ENCODE measurements around the gene LRP6. TPM values are rescaled to one million over a fixed set of nuclear protein-coding genes. Genes with fewer than 3 reads are reported as not detected.

Gene LRP6
- total RNA-seq, 1 experiment from 2014 or later = 72.8 TPM

DNA sequence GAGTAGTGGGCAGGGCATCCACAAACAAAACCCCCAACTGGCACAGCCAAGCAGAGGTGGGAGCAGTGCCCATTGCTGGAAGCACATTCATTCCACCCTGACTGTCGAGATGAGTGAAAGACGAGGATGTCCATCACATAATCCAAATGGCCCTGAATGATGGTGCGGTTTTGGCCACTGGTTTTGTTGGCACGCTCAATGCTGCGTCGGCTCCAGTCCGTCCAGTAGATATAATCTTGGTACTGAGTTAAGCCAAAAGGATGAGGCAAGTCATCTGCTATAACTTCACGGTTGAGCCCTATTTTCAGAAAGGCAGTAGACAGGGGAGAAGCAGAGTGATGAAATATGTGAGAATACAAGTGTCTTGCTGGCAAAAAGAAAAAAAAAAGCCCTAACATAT is 108.0 kb downstream of the LRP6 start:
- TF ChIP-seq TEAD4 (CRISPR knock-in tag; IDR thresholded peaks at IDR 0.05) = no peak
- no peak for DNase-seq (ENCODE audit: low spot score)
- Mint-ChIP-seq H3K27me3 (ENCODE audit: low read depth) (no peaks in the 10 kb centered on the region), H3K4me1 (no peaks in the 10 kb centered on the region), H3K36me3 (peaks cover 38% of the 10 kb centered on the region), H3K9me3 (no peaks in the 10 kb centered on the region), H3K4me3 (no peak overlapping the region), H3K27ac (no peak overlapping the region)
- no peak for ATAC-seq
- ChIA-PET POLR2A (no interaction called here), CTCF (no interaction called here)

DNA sequence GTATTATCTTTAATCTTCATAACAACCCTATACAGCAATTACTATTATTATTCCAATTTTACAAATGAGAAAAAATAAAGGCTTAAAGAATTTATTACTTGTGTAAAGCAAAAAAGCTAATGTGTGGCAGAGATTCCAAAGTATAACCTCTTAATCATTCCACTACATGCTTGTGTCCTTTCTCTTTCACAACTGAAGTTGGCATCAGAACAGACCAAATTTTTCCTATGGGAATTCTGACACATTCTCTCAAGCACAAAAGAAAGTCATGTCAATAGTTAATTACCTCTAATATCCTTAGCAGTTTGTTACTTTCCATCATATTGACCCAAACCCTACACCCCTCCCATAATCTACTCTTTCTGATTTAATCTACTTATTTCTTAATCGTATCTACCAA is 109.4 kb downstream of the LRP6 start:
- POLR2A ChIA-PET = no interaction called here
- H3K4me1 Mint-ChIP-seq = no peaks in the 10 kb centered on the region
- no peaks in the 10 kb centered on the region for H3K27me3 Mint-ChIP-seq (ENCODE audit: low read depth)
- CTCF ChIA-PET = no interaction called here
- DNase-seq (ENCODE audit: low spot score) = no peak
- no peak for TF ChIP-seq ETV6 (CRISPR knock-in tag; IDR thresholded peaks at IDR 0.05)
- TF ChIP-seq, protein P1, sequence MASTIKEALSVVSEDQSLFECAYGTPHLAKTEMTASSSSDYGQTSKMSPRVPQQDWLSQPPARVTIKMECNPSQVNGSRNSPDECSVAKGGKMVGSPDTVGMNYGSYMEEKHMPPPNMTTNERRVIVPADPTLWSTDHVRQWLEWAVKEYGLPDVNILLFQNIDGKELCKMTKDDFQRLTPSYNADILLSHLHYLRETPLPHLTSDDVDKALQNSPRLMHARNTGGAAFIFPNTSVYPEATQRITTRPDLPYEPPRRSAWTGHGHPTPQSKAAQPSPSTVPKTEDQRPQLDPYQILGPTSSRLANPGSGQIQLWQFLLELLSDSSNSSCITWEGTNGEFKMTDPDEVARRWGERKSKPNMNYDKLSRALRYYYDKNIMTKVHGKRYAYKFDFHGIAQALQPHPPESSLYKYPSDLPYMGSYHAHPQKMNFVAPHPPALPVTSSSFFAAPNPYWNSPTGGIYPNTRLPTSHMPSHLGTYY (CRISPR knock-in tag; IDR thresholded peaks at IDR 0.05) = no peak
- TF ChIP-seq EMX1 (CRISPR knock-in tag; IDR thresholded peaks at IDR 0.05) = no peak
- TF ChIP-seq, protein P2, sequence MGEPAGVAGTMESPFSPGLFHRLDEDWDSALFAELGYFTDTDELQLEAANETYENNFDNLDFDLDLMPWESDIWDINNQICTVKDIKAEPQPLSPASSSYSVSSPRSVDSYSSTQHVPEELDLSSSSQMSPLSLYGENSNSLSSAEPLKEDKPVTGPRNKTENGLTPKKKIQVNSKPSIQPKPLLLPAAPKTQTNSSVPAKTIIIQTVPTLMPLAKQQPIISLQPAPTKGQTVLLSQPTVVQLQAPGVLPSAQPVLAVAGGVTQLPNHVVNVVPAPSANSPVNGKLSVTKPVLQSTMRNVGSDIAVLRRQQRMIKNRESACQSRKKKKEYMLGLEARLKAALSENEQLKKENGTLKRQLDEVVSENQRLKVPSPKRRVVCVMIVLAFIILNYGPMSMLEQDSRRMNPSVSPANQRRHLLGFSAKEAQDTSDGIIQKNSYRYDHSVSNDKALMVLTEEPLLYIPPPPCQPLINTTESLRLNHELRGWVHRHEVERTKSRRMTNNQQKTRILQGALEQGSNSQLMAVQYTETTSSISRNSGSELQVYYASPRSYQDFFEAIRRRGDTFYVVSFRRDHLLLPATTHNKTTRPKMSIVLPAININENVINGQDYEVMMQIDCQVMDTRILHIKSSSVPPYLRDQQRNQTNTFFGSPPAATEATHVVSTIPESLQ (CRISPR knock-in tag; IDR thresholded peaks at IDR 0.05) = no peak
- TF ChIP-seq SOX15 (CRISPR knock-in tag; IDR thresholded peaks at IDR 0.05) = no peak
- TF ChIP-seq, protein P3, sequence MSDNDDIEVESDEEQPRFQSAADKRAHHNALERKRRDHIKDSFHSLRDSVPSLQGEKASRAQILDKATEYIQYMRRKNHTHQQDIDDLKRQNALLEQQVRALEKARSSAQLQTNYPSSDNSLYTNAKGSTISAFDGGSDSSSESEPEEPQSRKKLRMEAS (CRISPR knock-in tag; IDR thresholded peaks at IDR 0.05) = no peak
- no peak for TF ChIP-seq ZNF671 (CRISPR knock-in tag; IDR thresholded peaks at IDR 0.05)
- no peak for TF ChIP-seq NR3C1 (CRISPR knock-in tag; conservative IDR thresholded peaks at IDR 0.05; ENCODE audit: low read depth)
- TF ChIP-seq, protein P4, sequence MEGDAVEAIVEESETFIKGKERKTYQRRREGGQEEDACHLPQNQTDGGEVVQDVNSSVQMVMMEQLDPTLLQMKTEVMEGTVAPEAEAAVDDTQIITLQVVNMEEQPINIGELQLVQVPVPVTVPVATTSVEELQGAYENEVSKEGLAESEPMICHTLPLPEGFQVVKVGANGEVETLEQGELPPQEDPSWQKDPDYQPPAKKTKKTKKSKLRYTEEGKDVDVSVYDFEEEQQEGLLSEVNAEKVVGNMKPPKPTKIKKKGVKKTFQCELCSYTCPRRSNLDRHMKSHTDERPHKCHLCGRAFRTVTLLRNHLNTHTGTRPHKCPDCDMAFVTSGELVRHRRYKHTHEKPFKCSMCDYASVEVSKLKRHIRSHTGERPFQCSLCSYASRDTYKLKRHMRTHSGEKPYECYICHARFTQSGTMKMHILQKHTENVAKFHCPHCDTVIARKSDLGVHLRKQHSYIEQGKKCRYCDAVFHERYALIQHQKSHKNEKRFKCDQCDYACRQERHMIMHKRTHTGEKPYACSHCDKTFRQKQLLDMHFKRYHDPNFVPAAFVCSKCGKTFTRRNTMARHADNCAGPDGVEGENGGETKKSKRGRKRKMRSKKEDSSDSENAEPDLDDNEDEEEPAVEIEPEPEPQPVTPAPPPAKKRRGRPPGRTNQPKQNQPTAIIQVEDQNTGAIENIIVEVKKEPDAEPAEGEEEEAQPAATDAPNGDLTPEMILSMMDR (IDR thresholded peaks at IDR 0.05) = no peak
- TF ChIP-seq, protein P5, sequence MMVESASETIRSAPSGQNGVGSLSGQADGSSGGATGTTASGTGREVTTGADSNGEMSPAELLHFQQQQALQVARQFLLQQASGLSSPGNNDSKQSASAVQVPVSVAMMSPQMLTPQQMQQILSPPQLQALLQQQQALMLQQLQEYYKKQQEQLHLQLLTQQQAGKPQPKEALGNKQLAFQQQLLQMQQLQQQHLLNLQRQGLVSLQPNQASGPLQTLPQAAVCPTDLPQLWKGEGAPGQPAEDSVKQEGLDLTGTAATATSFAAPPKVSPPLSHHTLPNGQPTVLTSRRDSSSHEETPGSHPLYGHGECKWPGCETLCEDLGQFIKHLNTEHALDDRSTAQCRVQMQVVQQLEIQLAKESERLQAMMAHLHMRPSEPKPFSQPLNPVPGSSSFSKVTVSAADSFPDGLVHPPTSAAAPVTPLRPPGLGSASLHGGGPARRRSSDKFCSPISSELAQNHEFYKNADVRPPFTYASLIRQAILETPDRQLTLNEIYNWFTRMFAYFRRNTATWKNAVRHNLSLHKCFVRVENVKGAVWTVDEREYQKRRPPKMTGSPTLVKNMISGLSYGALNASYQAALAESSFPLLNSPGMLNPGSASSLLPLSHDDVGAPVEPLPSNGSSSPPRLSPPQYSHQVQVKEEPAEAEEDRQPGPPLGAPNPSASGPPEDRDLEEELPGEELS (CRISPR knock-in tag; IDR thresholded peaks at IDR 0.05) = no peak
- TF ChIP-seq, protein P6, sequence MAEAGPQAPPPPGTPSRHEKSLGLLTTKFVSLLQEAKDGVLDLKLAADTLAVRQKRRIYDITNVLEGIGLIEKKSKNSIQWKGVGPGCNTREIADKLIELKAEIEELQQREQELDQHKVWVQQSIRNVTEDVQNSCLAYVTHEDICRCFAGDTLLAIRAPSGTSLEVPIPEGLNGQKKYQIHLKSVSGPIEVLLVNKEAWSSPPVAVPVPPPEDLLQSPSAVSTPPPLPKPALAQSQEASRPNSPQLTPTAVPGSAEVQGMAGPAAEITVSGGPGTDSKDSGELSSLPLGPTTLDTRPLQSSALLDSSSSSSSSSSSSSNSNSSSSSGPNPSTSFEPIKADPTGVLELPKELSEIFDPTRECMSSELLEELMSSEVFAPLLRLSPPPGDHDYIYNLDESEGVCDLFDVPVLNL (CRISPR knock-in tag; IDR thresholded peaks at IDR 0.05; ENCODE audit: borderline replicate concordance, low read depth) = no peak
- TF ChIP-seq, protein P7, sequence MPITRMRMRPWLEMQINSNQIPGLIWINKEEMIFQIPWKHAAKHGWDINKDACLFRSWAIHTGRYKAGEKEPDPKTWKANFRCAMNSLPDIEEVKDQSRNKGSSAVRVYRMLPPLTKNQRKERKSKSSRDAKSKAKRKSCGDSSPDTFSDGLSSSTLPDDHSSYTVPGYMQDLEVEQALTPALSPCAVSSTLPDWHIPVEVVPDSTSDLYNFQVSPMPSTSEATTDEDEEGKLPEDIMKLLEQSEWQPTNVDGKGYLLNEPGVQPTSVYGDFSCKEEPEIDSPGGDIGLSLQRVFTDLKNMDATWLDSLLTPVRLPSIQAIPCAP (CRISPR knock-in tag; IDR thresholded peaks at IDR 0.05) = no peak
- TF ChIP-seq GTF2I (CRISPR knock-in tag; conservative IDR thresholded peaks at IDR 0.05) = no peak
- no peak for TF ChIP-seq FOXJ3 (CRISPR knock-in tag; IDR thresholded peaks at IDR 0.05; ENCODE audit: borderline replicate concordance)
- peaks cover 35% of the 10 kb centered on the region for H3K36me3 Mint-ChIP-seq
- no peak overlapping the region for H3K4me3 Mint-ChIP-seq
- no peak overlapping the region for H3K27ac Mint-ChIP-seq
- no peaks in the 10 kb centered on the region for H3K9me3 Mint-ChIP-seq
- no peak for ATAC-seq

Measured in WTC11 (cell line).